SK-N-SH (cell line): ENCODE measurements around the gene GAP43. TPM values are rescaled to one million over a fixed set of nuclear protein-coding genes. Genes with fewer than 3 reads are reported as not detected.

Experiments
- CTCF ChIA-PET: fragments of 300-600, 350-600 bp; formaldehyde crosslinking; extraction: SDS; loops from one replicate; lab custom pipeline; 2021; lab: Yijun Ruan, JAX
- POLR2A ChIA-PET: fragments of 350-600 bp; sonication (Branson Sonifier 250); formaldehyde crosslinking; extraction: SDS; loops from one replicate; lab custom pipeline; 2020; ENCODE audit warnings: antibody characterized with exemption, inconsistent platforms; lab: Yijun Ruan, JAX
- DNase-seq: peaks from one replicate; pipeline ENCODE4 v3.0.0; 2012
- H2AFZ ChIP-seq: fragments of 200-600 bp; sonication (generic); 2 replicates; pipeline ENCODE4 v1.8.1; 2016; ENCODE audit warnings: antibody characterized with exemption, mild to moderate bottlenecking, low read depth
- H3F3A ChIP-seq: fragments of 200-600 bp; sonication (generic); replicated peaks from 2 replicates; pipeline ENCODE3; 2016; ENCODE audit warnings: antibody characterized with exemption, mild to moderate bottlenecking; ENCODE audit not compliant: insufficient read depth
- H3K27ac ChIP-seq, 2 experiments: fragments of 200-500 bp in 1 of 2; fragments of 200-600 bp in 1 of 2; sonication (Bioruptor generic) in 1 of 2; sonication (generic), shearing (Covaris generic) in 1 of 2; 2 replicates each; pipeline versions ENCODE4 v1.5.1 to v1.6.1; 2014 to 2016; ENCODE audit warnings: low read depth in 2 of 2, inconsistent platforms in 1 of 2, low read length in 1 of 2, mild to moderate bottlenecking in 1 of 2, mixed read lengths in 1 of 2
- H3K27me3 ChIP-seq: fragments of 200-600 bp; sonication (generic), shearing (Covaris generic); 2 replicates; pipeline ENCODE4 v1.6.1; 2016; ENCODE audit warnings: mixed run types; ENCODE audit not compliant: insufficient read depth
- H3K36me3 ChIP-seq, 2 experiments: fragments of 200-500 bp in 1 of 2; fragments of 200-600 bp in 1 of 2; sonication (Bioruptor generic) in 1 of 2; sonication (generic) in 1 of 2; replicated peaks in 1 of 2; 2 replicates each; pipeline versions ENCODE3 to v1.5.1; 2014 to 2016; ENCODE audit warnings: low read length in 1 of 2, mild to moderate bottlenecking in 1 of 2; ENCODE audit not compliant: insufficient read depth in 2 of 2, control insufficient read depth in 1 of 2
- H3K4me1 ChIP-seq, 2 experiments: fragments of 200-500 bp in 1 of 2; fragments of 200-600 bp in 1 of 2; sonication (Bioruptor generic) in 1 of 2; sonication (generic), shearing (Covaris generic) in 1 of 2; 2 replicates each; pipeline versions ENCODE4 v1.5.1 to v1.6.1; 2014 to 2016; ENCODE audit warnings: low read depth in 1 of 2, low read length in 1 of 2, mixed run types in 1 of 2; ENCODE audit not compliant: insufficient read depth in 2 of 2, control insufficient read depth in 1 of 2
- H3K4me2 ChIP-seq: fragments of 200-600 bp; sonication (generic), shearing (Covaris generic); 2 replicates; pipeline ENCODE4 v1.6.1; 2017; ENCODE audit warnings: mixed run types
- H3K4me3 ChIP-seq, 2 experiments: fragments of 200-500 bp in 1 of 2; fragments of 200-600 bp in 1 of 2; sonication (Bioruptor generic) in 1 of 2; sonication (generic), shearing (Covaris generic) in 1 of 2; 2 replicates each; pipeline versions ENCODE4 v1.5.1 to v1.8.1; 2014 to 2016; ENCODE audit warnings: low read depth in 2 of 2, inconsistent platforms in 1 of 2, low read length in 1 of 2, mild to moderate bottlenecking in 1 of 2, mixed read lengths in 1 of 2, moderate library complexity in 1 of 2
- H3K79me2 ChIP-seq: fragments of 200-600 bp; sonication (generic); 2 replicates; pipeline ENCODE4 v1.8.1; 2017; ENCODE audit warnings: mild to moderate bottlenecking; ENCODE audit not compliant: insufficient read depth
- H3K9ac ChIP-seq: fragments of 200-600 bp; sonication (generic); 2 replicates; pipeline ENCODE4 v1.6.1; 2017; ENCODE audit warnings: mixed run types
- H3K9me2 ChIP-seq: fragments of 200-600 bp; sonication (generic); 2 replicates; pipeline ENCODE4 v1.6.1; 2017; ENCODE audit warnings: mixed run types
- H3K9me3 ChIP-seq: fragments of 200-600 bp; sonication (generic); 2 replicates; pipeline ENCODE4 v1.6.1; 2017; ENCODE audit warnings: mixed run types, mild to moderate bottlenecking, moderate library complexity
- H4K20me1 ChIP-seq: fragments of 200-600 bp; sonication (generic); 2 replicates; pipeline ENCODE4 v1.6.1; 2017; ENCODE audit warnings: mild to moderate bottlenecking, mixed run types; ENCODE audit not compliant: insufficient read depth
- CHD2 ChIP-seq: fragments of 150-350 bp; IDR thresholded peaks from 2 replicates; pipeline ENCODE4 v1.6.1; 2018; ENCODE audit warnings: low read length; ENCODE audit not compliant: partially characterized antibody
- ELF1 ChIP-seq: IDR thresholded peaks from 2 replicates; pipeline ENCODE4 v1.4.0; 2012
- EP300 ChIP-seq, 2 experiments: IDR thresholded peaks; 2 replicates each; pipeline versions ENCODE4 v1.4.0 to v1.6.1; 2012; ENCODE audit warnings: borderline replicate concordance in 1 of 2, low read depth in 1 of 2, low read length in 1 of 2
- EZH2phosphoT487 ChIP-seq: fragments of 200-600 bp; sonication (generic); IDR thresholded peaks from 2 replicates; pipeline ENCODE4 v1.6.1; 2017; ENCODE audit warnings: low read depth, mixed run types, mild to moderate bottlenecking, antibody characterized with exemption, moderate library complexity, borderline replicate concordance
- FOXJ3 ChIP-seq: sonication (generic); formaldehyde crosslinking; IDR thresholded peaks from 2 replicates; pipeline ENCODE4 v1.5.1; 2020; ENCODE audit warnings: mild to moderate bottlenecking, missing genetic modification reagents
- FOXM1 ChIP-seq: IDR thresholded peaks from 2 replicates; pipeline ENCODE4 v1.4.0; 2012; ENCODE audit warnings: low read depth, mild to moderate bottlenecking
- GABPA ChIP-seq: IDR thresholded peaks from 2 replicates; pipeline ENCODE4 v1.4.0; 2012; ENCODE audit warnings: low read depth, mild to moderate bottlenecking
- GATA2 ChIP-seq: sonication (generic); formaldehyde crosslinking; IDR thresholded peaks from 2 replicates; pipeline ENCODE4 v1.5.0; 2020; ENCODE audit warnings: mild to moderate bottlenecking, missing genetic modification reagents
- MEF2A ChIP-seq: IDR thresholded peaks from 2 replicates; pipeline ENCODE4 v1.4.0; 2012; ENCODE audit warnings: low read depth, borderline replicate concordance
- MXI1 ChIP-seq: IDR thresholded peaks from 2 replicates; pipeline ENCODE4 v1.6.1; 2012; ENCODE audit warnings: mild to moderate bottlenecking, low read depth, low read length, improper control_type of control experiment
- NFIC ChIP-seq: IDR thresholded peaks from 2 replicates; pipeline ENCODE4 v1.4.0; 2012; ENCODE audit warnings: borderline replicate concordance
- NRF1 ChIP-seq: IDR thresholded peaks from 2 replicates; pipeline ENCODE4 v1.6.1; 2012; ENCODE audit warnings: low read depth, mild to moderate bottlenecking, low read length
- POLR2AphosphoS5 ChIP-seq: IDR thresholded peaks from 2 replicates; pipeline ENCODE4 v1.6.1; 2012; ENCODE audit warnings: low read depth, low read length
- RAD21 ChIP-seq: IDR thresholded peaks from 2 replicates; pipeline ENCODE4 v1.6.1; 2012; ENCODE audit warnings: mild to moderate bottlenecking, low read length
- RFX5 ChIP-seq: IDR thresholded peaks from 2 replicates; pipeline ENCODE4 v1.6.1; 2012; ENCODE audit warnings: mild to moderate bottlenecking, improper control_type of control experiment, low read length
- SIN3A ChIP-seq: IDR thresholded peaks from 2 replicates; pipeline ENCODE4 v1.6.1; 2012; ENCODE audit warnings: low read depth, mild to moderate bottlenecking, low read length, moderate library complexity, borderline replicate concordance
- SMC3 ChIP-seq: IDR thresholded peaks from 2 replicates; pipeline ENCODE4 v1.6.1; 2012; ENCODE audit warnings: low read depth, low read length, improper control_type of control experiment
- TAF1 ChIP-seq: IDR thresholded peaks from 2 replicates; pipeline ENCODE4 v1.6.1; 2012; ENCODE audit warnings: low read depth, mild to moderate bottlenecking, low read length, moderate library complexity, borderline replicate concordance
- TEAD4 ChIP-seq: IDR thresholded peaks from 2 replicates; pipeline ENCODE4 v1.4.0; 2012; ENCODE audit warnings: mild to moderate bottlenecking, borderline replicate concordance; ENCODE audit not compliant: insufficient read depth
- WGBS: methylation state at CpG from one replicate; pipeline ENCODE4 v1.1.6; 2017; ENCODE audit warnings: low lambda C conversion rate; 5-methylcytosine and 5-hydroxymethylcytosine counted together
- polyA plus RNA-seq, 3 experiments: library from polyadenylated mRNA; depleted of rRNA; stranded (reverse); fragments of >200 nt; gene quantifications; 2 replicates each; pipeline ENCODE4 v1.2.3, GENCODE V29; 2012
- TF ChIP-seq, protein P1 (sequence below): IDR thresholded peaks from 2 replicates; pipeline ENCODE4 v1.6.1; 2012; ENCODE audit warnings: mild to moderate bottlenecking, low read depth, low read length, moderate library complexity
- TF ChIP-seq, protein P2 (sequence below): IDR thresholded peaks from 2 replicates; pipeline ENCODE4; 2012
- TF ChIP-seq, protein P3 (sequence below): fragments of 150-350 bp; IDR thresholded peaks from 2 replicates; pipeline ENCODE4 v1.6.1; 2017; ENCODE audit warnings: antibody characterized with exemption, low read length, low read depth, borderline replicate concordance
- TF ChIP-seq, protein P4 (sequence below): fragments of 200-600 bp; sonication (generic); IDR thresholded peaks from 2 replicates; pipeline ENCODE4 v1.6.1; 2017; ENCODE audit warnings: antibody characterized with exemption, mild to moderate bottlenecking, moderate library complexity
- TF ChIP-seq, protein P5 (sequence below): IDR thresholded peaks from 2 replicates; pipeline ENCODE4 v1.4.0; 2012; ENCODE audit warnings: low read depth

Gene GAP43
- polyA plus RNA-seq, 1 of the 3 experiments (the other 2 are of a cell fraction): 14.0 TPM

DNA sequence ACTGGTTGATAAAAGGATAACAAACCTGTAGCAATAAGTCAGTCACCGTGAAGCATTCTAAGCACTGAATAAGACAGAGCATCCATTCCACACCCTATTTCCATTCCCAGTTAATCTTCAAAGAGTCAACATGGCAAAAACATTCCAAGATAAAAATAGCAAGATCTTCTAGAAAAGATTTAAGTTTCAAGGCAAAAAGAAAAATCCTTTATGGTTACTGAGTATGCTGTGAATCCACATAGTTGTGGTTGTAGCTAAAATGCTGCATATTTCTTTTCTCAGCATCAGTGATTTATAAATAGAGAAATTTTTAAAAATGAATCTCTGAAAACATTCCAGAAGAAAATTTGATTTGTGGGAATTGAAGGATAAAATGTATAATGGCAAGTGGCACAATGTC, 21.1 kb downstream of the GAP43 start:
- no peaks in the 10 kb centered on the region for H3K27me3 ChIP-seq
- peak overlapping the region; percentile 63 to 74; a peak in 3 of 4 replicates for H3K27ac ChIP-seq
- H4K20me1 ChIP-seq: no peaks in the 10 kb centered on the region
- peak overlapping the region; percentile 29; the same call in 1 of the 2 replicates for H3K4me2 ChIP-seq
- WGBS: 50% methylated on average over 1 of the region's 1 CpG
- H3K9me3 ChIP-seq: no peaks in the 10 kb centered on the region
- H3K9ac ChIP-seq: no peak overlapping the region
- no peaks in the 10 kb centered on the region for H3K79me2 ChIP-seq
- TF ChIP-seq, protein P1, sequence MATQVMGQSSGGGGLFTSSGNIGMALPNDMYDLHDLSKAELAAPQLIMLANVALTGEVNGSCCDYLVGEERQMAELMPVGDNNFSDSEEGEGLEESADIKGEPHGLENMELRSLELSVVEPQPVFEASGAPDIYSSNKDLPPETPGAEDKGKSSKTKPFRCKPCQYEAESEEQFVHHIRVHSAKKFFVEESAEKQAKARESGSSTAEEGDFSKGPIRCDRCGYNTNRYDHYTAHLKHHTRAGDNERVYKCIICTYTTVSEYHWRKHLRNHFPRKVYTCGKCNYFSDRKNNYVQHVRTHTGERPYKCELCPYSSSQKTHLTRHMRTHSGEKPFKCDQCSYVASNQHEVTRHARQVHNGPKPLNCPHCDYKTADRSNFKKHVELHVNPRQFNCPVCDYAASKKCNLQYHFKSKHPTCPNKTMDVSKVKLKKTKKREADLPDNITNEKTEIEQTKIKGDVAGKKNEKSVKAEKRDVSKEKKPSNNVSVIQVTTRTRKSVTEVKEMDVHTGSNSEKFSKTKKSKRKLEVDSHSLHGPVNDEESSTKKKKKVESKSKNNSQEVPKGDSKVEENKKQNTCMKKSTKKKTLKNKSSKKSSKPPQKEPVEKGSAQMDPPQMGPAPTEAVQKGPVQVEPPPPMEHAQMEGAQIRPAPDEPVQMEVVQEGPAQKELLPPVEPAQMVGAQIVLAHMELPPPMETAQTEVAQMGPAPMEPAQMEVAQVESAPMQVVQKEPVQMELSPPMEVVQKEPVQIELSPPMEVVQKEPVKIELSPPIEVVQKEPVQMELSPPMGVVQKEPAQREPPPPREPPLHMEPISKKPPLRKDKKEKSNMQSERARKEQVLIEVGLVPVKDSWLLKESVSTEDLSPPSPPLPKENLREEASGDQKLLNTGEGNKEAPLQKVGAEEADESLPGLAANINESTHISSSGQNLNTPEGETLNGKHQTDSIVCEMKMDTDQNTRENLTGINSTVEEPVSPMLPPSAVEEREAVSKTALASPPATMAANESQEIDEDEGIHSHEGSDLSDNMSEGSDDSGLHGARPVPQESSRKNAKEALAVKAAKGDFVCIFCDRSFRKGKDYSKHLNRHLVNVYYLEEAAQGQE: no peak
- no peak for TF ChIP-seq RFX5
- TF ChIP-seq SMC3: no peak
- TF ChIP-seq NFIC: no peak; the same call in 1 of the 2 replicates
- TF ChIP-seq POLR2AphosphoS5: 0 out of 2 replicates have a peak, but pooled peaks have one; percentile 18
- TF ChIP-seq, protein P2, sequence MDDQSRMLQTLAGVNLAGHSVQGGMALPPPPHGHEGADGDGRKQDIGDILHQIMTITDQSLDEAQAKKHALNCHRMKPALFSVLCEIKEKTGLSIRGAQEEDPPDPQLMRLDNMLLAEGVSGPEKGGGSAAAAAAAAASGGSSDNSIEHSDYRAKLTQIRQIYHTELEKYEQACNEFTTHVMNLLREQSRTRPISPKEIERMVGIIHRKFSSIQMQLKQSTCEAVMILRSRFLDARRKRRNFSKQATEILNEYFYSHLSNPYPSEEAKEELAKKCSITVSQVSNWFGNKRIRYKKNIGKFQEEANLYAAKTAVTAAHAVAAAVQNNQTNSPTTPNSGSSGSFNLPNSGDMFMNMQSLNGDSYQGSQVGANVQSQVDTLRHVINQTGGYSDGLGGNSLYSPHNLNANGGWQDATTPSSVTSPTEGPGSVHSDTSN: no peak; the same call in 1 of the 2 replicates
- no peak for TF ChIP-seq SIN3A
- peak in 1 of 2 experiments; percentile 25; a peak in 1 of 4 replicates for TF ChIP-seq EP300 (IDR thresholded peaks at IDR 0.05; ENCODE audit: borderline replicate concordance in 1 of 2, low read depth in 1 of 2, low read length in 1 of 2)
- TF ChIP-seq NRF1: no peak
- TF ChIP-seq, protein P3, sequence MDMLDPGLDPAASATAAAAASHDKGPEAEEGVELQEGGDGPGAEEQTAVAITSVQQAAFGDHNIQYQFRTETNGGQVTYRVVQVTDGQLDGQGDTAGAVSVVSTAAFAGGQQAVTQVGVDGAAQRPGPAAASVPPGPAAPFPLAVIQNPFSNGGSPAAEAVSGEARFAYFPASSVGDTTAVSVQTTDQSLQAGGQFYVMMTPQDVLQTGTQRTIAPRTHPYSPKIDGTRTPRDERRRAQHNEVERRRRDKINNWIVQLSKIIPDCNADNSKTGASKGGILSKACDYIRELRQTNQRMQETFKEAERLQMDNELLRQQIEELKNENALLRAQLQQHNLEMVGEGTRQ: no peak
- TF ChIP-seq MEF2A: peak; percentile 68; the same call in 1 of the 2 replicates
- TF ChIP-seq TAF1: no peak
- TF ChIP-seq GATA2: no peak
- TF ChIP-seq GABPA: no peak
- TF ChIP-seq TEAD4: 0 out of 2 replicates have a peak, but pooled peaks have one; percentile 45
- no peak for TF ChIP-seq CHD2
- no peak for TF ChIP-seq EZH2phosphoT487
- no peak for TF ChIP-seq ELF1
- TF ChIP-seq MXI1: no peak
- TF ChIP-seq, protein P4, sequence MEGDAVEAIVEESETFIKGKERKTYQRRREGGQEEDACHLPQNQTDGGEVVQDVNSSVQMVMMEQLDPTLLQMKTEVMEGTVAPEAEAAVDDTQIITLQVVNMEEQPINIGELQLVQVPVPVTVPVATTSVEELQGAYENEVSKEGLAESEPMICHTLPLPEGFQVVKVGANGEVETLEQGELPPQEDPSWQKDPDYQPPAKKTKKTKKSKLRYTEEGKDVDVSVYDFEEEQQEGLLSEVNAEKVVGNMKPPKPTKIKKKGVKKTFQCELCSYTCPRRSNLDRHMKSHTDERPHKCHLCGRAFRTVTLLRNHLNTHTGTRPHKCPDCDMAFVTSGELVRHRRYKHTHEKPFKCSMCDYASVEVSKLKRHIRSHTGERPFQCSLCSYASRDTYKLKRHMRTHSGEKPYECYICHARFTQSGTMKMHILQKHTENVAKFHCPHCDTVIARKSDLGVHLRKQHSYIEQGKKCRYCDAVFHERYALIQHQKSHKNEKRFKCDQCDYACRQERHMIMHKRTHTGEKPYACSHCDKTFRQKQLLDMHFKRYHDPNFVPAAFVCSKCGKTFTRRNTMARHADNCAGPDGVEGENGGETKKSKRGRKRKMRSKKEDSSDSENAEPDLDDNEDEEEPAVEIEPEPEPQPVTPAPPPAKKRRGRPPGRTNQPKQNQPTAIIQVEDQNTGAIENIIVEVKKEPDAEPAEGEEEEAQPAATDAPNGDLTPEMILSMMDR: no peak
- TF ChIP-seq FOXJ3 (CRISPR knock-in tag): no peak
- no peak for TF ChIP-seq FOXM1
- TF ChIP-seq, protein P5, sequence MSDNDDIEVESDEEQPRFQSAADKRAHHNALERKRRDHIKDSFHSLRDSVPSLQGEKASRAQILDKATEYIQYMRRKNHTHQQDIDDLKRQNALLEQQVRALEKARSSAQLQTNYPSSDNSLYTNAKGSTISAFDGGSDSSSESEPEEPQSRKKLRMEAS: no peak
- no peak for TF ChIP-seq RAD21
- H3K4me1 ChIP-seq: peaks cover 0 to 5% of the 10 kb centered on the region in 2 experiments; a peak in 1 of 4 replicates
- CTCF ChIA-PET: no interaction called here
- H2AFZ ChIP-seq: 0 out of 2 replicates have a peak overlapping the region, but pooled peaks have one; percentile 19
- POLR2A ChIA-PET: no interaction called here
- no peak overlapping the region; a peak in 1 of 4 replicates for H3K4me3 ChIP-seq
- H3F3A ChIP-seq: peaks cover 10% of the 10 kb centered on the region
- no peaks in the 10 kb centered on the region for H3K9me2 ChIP-seq
- H3K36me3 ChIP-seq: no peaks in the 10 kb centered on the region
- no peak for DNase-seq
